Mammary epithelial cell (primary cell): ENCODE data around the gene MAPKBP1.

Experiments used
- CTCF ChIP-seq, 2 donors: IDR thresholded peaks in 1 of 2; conservative IDR thresholded peaks in 1 of 2; 2 replicates each; pipeline ENCODE4 v1.5.1; 2011 to 2012; ENCODE audit warnings: inconsistent platforms in 2 of 2, low read length in 2 of 2, mild to moderate bottlenecking in 2 of 2, control low read depth in 1 of 2, low read depth in 1 of 2; ENCODE audit not compliant: insufficient read depth in 1 of 2; ENCODE audit errors: extremely low read depth in 1 of 2
- EZH2 ChIP-seq: IDR thresholded peaks from 2 replicates; pipeline ENCODE4 v1.6.1; 2012; ENCODE audit warnings: low read length, inconsistent platforms, borderline replicate concordance

DNA sequence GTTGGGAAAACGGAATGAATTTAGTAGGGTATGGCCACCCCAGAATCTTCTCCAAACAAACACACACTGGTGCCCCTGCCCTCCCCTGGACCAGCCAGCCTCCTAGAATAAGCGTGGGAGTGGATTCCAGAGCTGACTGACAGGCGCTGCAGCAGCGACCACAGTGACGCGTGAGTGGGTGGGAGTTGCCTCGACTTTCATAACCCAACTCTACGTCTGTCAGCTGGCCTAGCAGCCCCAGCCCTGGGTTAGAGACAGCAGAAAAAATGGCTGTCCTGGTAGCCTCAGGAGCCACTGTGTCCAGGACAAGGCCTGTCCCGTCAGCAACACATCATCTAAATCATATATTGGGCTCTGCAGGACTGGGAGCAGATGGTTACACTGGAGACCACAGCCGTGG is 74.3 kb downstream of the MAPKBP1 start:
- TF ChIP-seq CTCF (conservative IDR thresholded peaks at IDR 0.05 in 1 of 2, IDR thresholded peaks at IDR 0.05 in 1 of 2; ENCODE audit: extremely low read depth in 1 of 2, insufficient read depth in 1 of 2, low read depth in 1 of 2, low read length in 2 of 2) (no peak), EZH2 (no peak)
